Loucy (cell line): Measurements from ENCODE around the gene CASK.

Experiments used
- CTCF ChIP-seq: fragments of 200-600 bp; sonication (generic); conservative IDR thresholded peaks from 2 replicates; pipeline ENCODE4 v1.5.1; 2014; ENCODE audit warnings: mild to moderate bottlenecking, antibody characterized with exemption, low read length
- EZH2phosphoT487 ChIP-seq: fragments of 200-600 bp; IDR thresholded peaks from 2 replicates; pipeline ENCODE4 v1.6.1; 2018; ENCODE audit warnings: antibody characterized with exemption, mild to moderate bottlenecking, moderate library complexity, borderline replicate concordance

GRCh38 chrX:41932885-41933284 is 9.5 kb upstream of the CASK start:
- TF ChIP-seq CTCF, result no peak
- TF ChIP-seq EZH2phosphoT487, result no peak
